ENCODE measurements around the gene LSS. TPM values are rescaled to one million over a fixed set of nuclear protein-coding genes. Genes with fewer than 3 reads are reported as not detected.

LSS gene
- total and polyA plus RNA-seq, 2 of the 4 experiments (the other 2 are of a cell fraction), result 43.4 to 58.1 TPM

- in situ Hi-C loops (cut with MboI; ENCODE audit: low sequenced_read_pairs), result no loop called here
- H4K91ac ChIP-seq (ENCODE audit: insufficient read depth, low read depth, low read length), result no peak overlapping the region
- DNase-seq (no peak), ATAC-seq (ENCODE audit: low read depth) (no peak)
- H2AK9ac ChIP-seq (replicated peaks; ENCODE audit: low read depth, low read length, poor library complexity), result no peak overlapping the region
- no peak overlapping the region for H2AK5ac ChIP-seq (ENCODE audit: low read depth, low read length)
- dilution Hi-C loops (cut with HindIII; ENCODE audit: low sequenced_read_pairs, unreplicated experiment), result no loop called here
- no peaks in the 10 kb centered on the region for H3K27me3 ChIP-seq (ENCODE audit: control insufficient read depth, insufficient read depth, low read length)
- peaks cover 44% of the 10 kb centered on the region for H3K36me3 ChIP-seq (ENCODE audit: control insufficient read depth, insufficient read depth, low read length)
- no peak overlapping the region for H4K5ac ChIP-seq (ENCODE audit: low read depth, low read length)
- intact Hi-C loops (cut with micrococcal nuclease), result no loop called here
- no peaks in the 10 kb centered on the region for H3K9me3 ChIP-seq (ENCODE audit: control insufficient read depth, insufficient read depth, low read length)
- no peak for TF ChIP-seq MXI1 (IDR thresholded peaks at IDR 0.05; ENCODE audit: borderline replicate concordance, low read depth, low read length)
- no peak for TF ChIP-seq CTCF (conservative IDR thresholded peaks at IDR 0.05; ENCODE audit: low read depth, low read length)
- TF ChIP-seq MAZ (IDR thresholded peaks at IDR 0.05; ENCODE audit: borderline replicate concordance, low read depth, low read length), result no peak
- no peak for TF ChIP-seq RFX5 (IDR thresholded peaks at IDR 0.05; ENCODE audit: low read depth, low read length)
- TF ChIP-seq RCOR1 (IDR thresholded peaks at IDR 0.05; ENCODE audit: insufficient replicate concordance, low read length), result no peak
- no peak for TF ChIP-seq ELK1 (IDR thresholded peaks at IDR 0.05; ENCODE audit: borderline replicate concordance, low read depth, low read length)
- no peak for TF ChIP-seq RAD21 (IDR thresholded peaks at IDR 0.05; ENCODE audit: low read length)
- no peak for TF ChIP-seq FOS (IDR thresholded peaks at IDR 0.05; ENCODE audit: low read depth, low read length)
- TF ChIP-seq USF2 (IDR thresholded peaks at IDR 0.05; ENCODE audit: low read depth, low read length), result no peak
- no peak overlapping the region for H2BK15ac ChIP-seq (ENCODE audit: low read depth, low read length)
- 0 out of 2 replicates have a peak, but pooled peaks cover 4% of the 10 kb centered on the region for H3K9me1 ChIP-seq (ENCODE audit: insufficient read depth, low read length)
- no TSS peak for BruUV-seq (replicated peaks)
- H3K56ac ChIP-seq (ENCODE audit: extremely low read depth, insufficient read depth, low read length), result no peak overlapping the region
- no peak overlapping the region for H2AFZ ChIP-seq (replicated peaks; ENCODE audit: low read length, poor library complexity)
- no peak overlapping the region for H3K14ac ChIP-seq (replicated peaks; ENCODE audit: low read depth, low read length)
- no peak overlapping the region for H3K9ac ChIP-seq (ENCODE audit: low read depth, low read length)
- no peak overlapping the region for H3K23ac ChIP-seq (ENCODE audit: low read depth, low read length)
- H2BK120ac ChIP-seq (ENCODE audit: low read depth, low read length), result no peak overlapping the region
- H2BK20ac ChIP-seq (ENCODE audit: low read depth, low read length), result no peak overlapping the region
- H4K20me1 ChIP-seq (ENCODE audit: insufficient read depth, low read length), result peaks cover 12% of the 10 kb centered on the region
- no peak overlapping the region for H3K18ac ChIP-seq (ENCODE audit: low read depth, low read length)
- ChIA-PET CTCF (no interaction called here), POLR2A (ENCODE audit: unreplicated experiment) (no interaction called here)
- H3K4ac ChIP-seq (ENCODE audit: low read depth, low read length), result no peak overlapping the region
- WGBS, 2 experiments (ENCODE audit: extremely low coverage in 2 of 2, insufficient read length in 1 of 2), result 99% methylated on average over 9 of the region's 18 CpGs; no CpG with 5 or more reads in 1 of the 2 experiments
- no peaks in the 10 kb centered on the region; a peak in 1 of 4 replicates for H3K79me1 ChIP-seq (ENCODE audit: low read depth in 1 of 2, low read length in 2 of 2)
- H3K27ac ChIP-seq (ENCODE audit: insufficient read depth, low read length), result no peak overlapping the region
- H4K8ac ChIP-seq (ENCODE audit: low read depth in 2 of 2, low read length in 2 of 2), result no peak overlapping the region
- H3K4me3 ChIP-seq (ENCODE audit: insufficient read depth, low read depth, low read length), result no peak overlapping the region
- no peak overlapping the region for H3K4me2 ChIP-seq (ENCODE audit: low read depth, low read length)
- no peaks in the 10 kb centered on the region for H3K4me1 ChIP-seq (ENCODE audit: control insufficient read depth, insufficient read depth, low read length)
- no peak overlapping the region for H2BK5ac ChIP-seq (ENCODE audit: low read depth, low read length, poor library complexity, severe bottlenecking)
These were observed 15.7 kb downstream of the LSS start for GRCh38 chr21:46212721-46213484.
